ENCODE measurements around the gene TET1. TPM values are rescaled to one million over a fixed set of nuclear protein-coding genes. Genes with fewer than 3 reads are reported as not detected.

The TET1 gene
- total RNA-seq, 1 experiment from 2014 or later: 3.0 TPM

GRCh38 chr10:68553138-68553537 is 7.0 kb upstream of the TET1 start:
- ATAC-seq: no peak

DNA sequence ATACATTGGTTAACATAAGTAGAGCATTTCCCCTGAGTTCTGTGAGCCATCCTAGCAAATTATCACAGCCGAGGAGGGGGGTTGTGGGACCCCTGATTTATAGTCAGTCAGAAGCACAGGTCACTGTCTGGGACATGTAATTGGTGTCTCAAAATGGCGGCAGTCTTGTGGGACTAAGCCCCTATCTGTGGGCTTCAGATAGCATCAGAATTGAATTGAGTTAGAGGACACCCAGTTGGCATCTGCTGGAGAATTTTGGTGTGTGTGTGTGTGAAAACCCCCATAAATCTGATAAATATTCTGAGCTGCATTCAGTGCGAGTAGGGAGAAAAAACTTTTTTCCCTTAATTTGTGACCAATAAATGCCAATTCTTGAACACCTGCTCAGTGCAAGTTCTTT is 6.5 kb upstream of the TET1 start:
- no peak for DNase-seq
- H3K9ac ChIP-seq (ENCODE audit: low read length): no peak overlapping the region
- no peak overlapping the region for H3K4me2 ChIP-seq (ENCODE audit: low read length)
- intact Hi-C loops (cut with micrococcal nuclease): loop anchor here (5.0 kb wide), 1 partner anchor 169 kb away; the partner anchor contains the start of gene CCAR1
- H4K20me1 ChIP-seq (ENCODE audit: low read length): no peaks in the 10 kb centered on the region
- TF ChIP-seq EZH2phosphoT487 (IDR thresholded peaks at IDR 0.05; ENCODE audit: borderline replicate concordance, low read length) (no peak), EZH2 (IDR thresholded peaks at IDR 0.05; ENCODE audit: low read length, unreplicated experiment) (no peak)
- TF ChIP-seq, protein P1, sequence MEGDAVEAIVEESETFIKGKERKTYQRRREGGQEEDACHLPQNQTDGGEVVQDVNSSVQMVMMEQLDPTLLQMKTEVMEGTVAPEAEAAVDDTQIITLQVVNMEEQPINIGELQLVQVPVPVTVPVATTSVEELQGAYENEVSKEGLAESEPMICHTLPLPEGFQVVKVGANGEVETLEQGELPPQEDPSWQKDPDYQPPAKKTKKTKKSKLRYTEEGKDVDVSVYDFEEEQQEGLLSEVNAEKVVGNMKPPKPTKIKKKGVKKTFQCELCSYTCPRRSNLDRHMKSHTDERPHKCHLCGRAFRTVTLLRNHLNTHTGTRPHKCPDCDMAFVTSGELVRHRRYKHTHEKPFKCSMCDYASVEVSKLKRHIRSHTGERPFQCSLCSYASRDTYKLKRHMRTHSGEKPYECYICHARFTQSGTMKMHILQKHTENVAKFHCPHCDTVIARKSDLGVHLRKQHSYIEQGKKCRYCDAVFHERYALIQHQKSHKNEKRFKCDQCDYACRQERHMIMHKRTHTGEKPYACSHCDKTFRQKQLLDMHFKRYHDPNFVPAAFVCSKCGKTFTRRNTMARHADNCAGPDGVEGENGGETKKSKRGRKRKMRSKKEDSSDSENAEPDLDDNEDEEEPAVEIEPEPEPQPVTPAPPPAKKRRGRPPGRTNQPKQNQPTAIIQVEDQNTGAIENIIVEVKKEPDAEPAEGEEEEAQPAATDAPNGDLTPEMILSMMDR (conservative IDR thresholded peaks at IDR 0.05; ENCODE audit: low read depth, low read length): no peak
- ATAC-seq: no peak
- ChIA-PET CTCF (no interaction called here), POLR2A (ENCODE audit: unreplicated experiment) (no interaction called here)
- H3F3A ChIP-seq (ENCODE audit: low read length, unreplicated experiment): no peaks in the 10 kb centered on the region
- H3K4me3 ChIP-seq (ENCODE audit: low read length): no peak overlapping the region
- H3K9me3 ChIP-seq (ENCODE audit: low read length): no peaks in the 10 kb centered on the region
- no peaks in the 10 kb centered on the region for H3K27me3 ChIP-seq (ENCODE audit: low read length)
- no peak overlapping the region for H3K27ac ChIP-seq (ENCODE audit: low read length)
- no peaks in the 10 kb centered on the region for H3K9me2 ChIP-seq (replicated peaks; ENCODE audit: low read length)
- no peaks in the 10 kb centered on the region for H3K79me2 ChIP-seq (ENCODE audit: low read length)
- H2AFZ ChIP-seq (ENCODE audit: low read length): no peak overlapping the region
- H3K36me3 ChIP-seq (ENCODE audit: low read depth, low read length): no peaks in the 10 kb centered on the region
- no TSS peak for BruUV-seq (replicated peaks)
- no peaks in the 10 kb centered on the region; the same call in 1 of the 2 replicates for H3K4me1 ChIP-seq (ENCODE audit: insufficient read depth, low read length)

More at GRCh38 chr10:68553138-68553537, 7.0 kb upstream of the TET1 start:
- TF ChIP-seq, protein P1 (conservative IDR thresholded peaks at IDR 0.05; ENCODE audit: low read depth, low read length): no peak
- TF ChIP-seq EZH2phosphoT487 (IDR thresholded peaks at IDR 0.05; ENCODE audit: borderline replicate concordance, low read length): no peak
- no peak for TF ChIP-seq EZH2 (IDR thresholded peaks at IDR 0.05; ENCODE audit: low read length, unreplicated experiment)
- H3K9me3 ChIP-seq (ENCODE audit: low read length): no peaks in the 10 kb centered on the region
- intact Hi-C loops (cut with micrococcal nuclease): loop anchor here (5.0 kb wide), 1 partner anchor 169 kb away; the partner anchor contains the start of gene CCAR1
- H3K27ac ChIP-seq (ENCODE audit: low read length): no peak overlapping the region
- ChIA-PET POLR2A (ENCODE audit: unreplicated experiment) (no interaction called here), CTCF (no interaction called here)
- H3K4me2 ChIP-seq (ENCODE audit: low read length): no peak overlapping the region
- H4K20me1 ChIP-seq (ENCODE audit: low read length): no peaks in the 10 kb centered on the region
- no peaks in the 10 kb centered on the region for H3K36me3 ChIP-seq (ENCODE audit: low read depth, low read length)
- no peak for DNase-seq
- no peak overlapping the region for H3K9ac ChIP-seq (ENCODE audit: low read length)
- no peaks in the 10 kb centered on the region for H3F3A ChIP-seq (ENCODE audit: low read length, unreplicated experiment)
- no peaks in the 10 kb centered on the region for H3K27me3 ChIP-seq (ENCODE audit: low read length)
- H2AFZ ChIP-seq (ENCODE audit: low read length): no peak overlapping the region
- no TSS peak for BruUV-seq (replicated peaks)
- no peaks in the 10 kb centered on the region; the same call in 1 of the 2 replicates for H3K4me1 ChIP-seq (ENCODE audit: insufficient read depth, low read length)
- no peak overlapping the region for H3K4me3 ChIP-seq (ENCODE audit: low read length)
- H3K9me2 ChIP-seq (replicated peaks; ENCODE audit: low read length): no peaks in the 10 kb centered on the region
- no peaks in the 10 kb centered on the region for H3K79me2 ChIP-seq (ENCODE audit: low read length)

DNA sequence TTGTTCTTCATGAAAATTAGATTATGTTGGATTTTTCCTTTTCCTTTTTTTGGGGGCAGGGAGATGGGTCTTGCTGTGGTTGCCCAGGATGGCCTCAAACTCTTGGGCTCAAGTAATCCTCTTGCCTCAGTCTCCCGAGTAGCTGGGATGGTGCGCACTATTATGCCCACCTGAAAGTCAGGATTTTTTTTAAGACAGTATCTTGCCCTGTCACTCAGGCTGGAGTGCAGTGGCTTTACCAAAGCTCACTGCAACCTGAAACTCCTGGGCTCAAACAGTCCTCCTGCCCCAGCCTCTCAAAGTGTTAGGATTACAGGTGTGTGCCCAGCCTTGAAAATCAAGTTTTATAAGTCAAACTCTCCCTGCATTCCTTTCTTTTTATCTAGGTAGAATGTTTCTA is 1.7 kb upstream of the TET1 start:
- no peak overlapping the region for H3K27ac ChIP-seq (ENCODE audit: low read length)
- H3K4me1 ChIP-seq (ENCODE audit: insufficient read depth, low read length): no peaks in the 10 kb centered on the region
- peaks cover 11% of the 10 kb centered on the region; the same call in 1 of the 2 replicates for H3K79me2 ChIP-seq (ENCODE audit: low read length)
- TF ChIP-seq, protein P1 (conservative IDR thresholded peaks at IDR 0.05; ENCODE audit: low read depth, low read length): no peak
- TF ChIP-seq EZH2 (IDR thresholded peaks at IDR 0.05; ENCODE audit: low read length, unreplicated experiment): no peak
- TF ChIP-seq EZH2phosphoT487 (IDR thresholded peaks at IDR 0.05; ENCODE audit: borderline replicate concordance, low read length): no peak
- H3K4me3 ChIP-seq (ENCODE audit: low read length): no peak overlapping the region
- H3K36me3 ChIP-seq (ENCODE audit: low read depth, low read length): no peaks in the 10 kb centered on the region
- BruUV-seq (replicated peaks): no TSS peak
- H3K9ac ChIP-seq (ENCODE audit: low read length): no peak overlapping the region
- H3F3A ChIP-seq (ENCODE audit: low read length, unreplicated experiment): no peaks in the 10 kb centered on the region
- intact Hi-C loops (cut with micrococcal nuclease): no loop called here
- no peaks in the 10 kb centered on the region for H3K27me3 ChIP-seq (ENCODE audit: low read length)
- no peaks in the 10 kb centered on the region for H4K20me1 ChIP-seq (ENCODE audit: low read length)
- no peak overlapping the region for H2AFZ ChIP-seq (ENCODE audit: low read length)
- CTCF ChIA-PET: no interaction called here
- DNase-seq (no peak), ATAC-seq (no peak)
- H3K4me2 ChIP-seq (ENCODE audit: low read length): no peak overlapping the region
- POLR2A ChIA-PET (ENCODE audit: unreplicated experiment): no interaction called here
- H3K9me2 ChIP-seq (replicated peaks; ENCODE audit: low read length): no peaks in the 10 kb centered on the region
- H3K9me3 ChIP-seq (ENCODE audit: low read length): no peaks in the 10 kb centered on the region
